MM.1S (cell line): Measurements from ENCODE around the gene ADAMTS6.

Source experiments
- DNase-seq: peaks from one replicate; pipeline ENCODE4 v3.0.0-alpha.2; 2015
- H2AFZ ChIP-seq: fragments of 300-600 bp; sonication (generic); 2 replicates; pipeline ENCODE4 v1.6.0; 2016; ENCODE audit warnings: antibody characterized with exemption, low read length
- H3F3A ChIP-seq: fragments of 300-600 bp; sonication (generic); 2 replicates; pipeline ENCODE4 v1.6.1; 2016; ENCODE audit warnings: mild to moderate bottlenecking, antibody characterized with exemption, low read length, moderate library complexity, mixed read lengths; ENCODE audit not compliant: insufficient read depth
- H3K27ac ChIP-seq: fragments of 300-600 bp; sonication (generic); 2 replicates; pipeline ENCODE4 v1.5.1; 2016; ENCODE audit warnings: mild to moderate bottlenecking, low read length
- H3K27me3 ChIP-seq: fragments of 300-600 bp; sonication (generic); replicated peaks from 2 replicates; pipeline ENCODE4 v1.6.0; 2016; ENCODE audit warnings: low read length; ENCODE audit not compliant: insufficient read depth
- H3K36me3 ChIP-seq: fragments of 300-600 bp; sonication (generic); replicated peaks from 2 replicates; pipeline ENCODE4 v1.6.1; 2016; ENCODE audit warnings: mild to moderate bottlenecking, low read length, mixed read lengths; ENCODE audit not compliant: insufficient read depth
- H3K4me1 ChIP-seq: fragments of 300-600 bp; sonication (generic); 2 replicates; pipeline ENCODE4 v1.6.1; 2016; ENCODE audit warnings: low read length, mixed read lengths
- H3K4me2 ChIP-seq: fragments of 300-600 bp; sonication (generic); 2 replicates; pipeline ENCODE4 v1.6.0; 2016; ENCODE audit warnings: low read depth, low read length
- H3K4me3 ChIP-seq: fragments of 300-600 bp; sonication (generic); 2 replicates; pipeline ENCODE4 v1.5.1; 2016; ENCODE audit warnings: low read length, mixed read lengths
- H3K79me2 ChIP-seq: fragments of 300-600 bp; sonication (generic); 2 replicates; pipeline ENCODE4 v1.6.1; 2016; ENCODE audit warnings: mixed run types, low read length, mixed read lengths
- H3K9ac ChIP-seq: fragments of 300-600 bp; sonication (generic); 2 replicates; pipeline ENCODE4 v1.6.1; 2016; ENCODE audit warnings: low read length, mixed read lengths
- H3K9me2 ChIP-seq: fragments of 300-600 bp; sonication (generic); replicated peaks from 2 replicates; pipeline ENCODE4 v1.6.1; 2016; ENCODE audit warnings: mild to moderate bottlenecking, low read length, mixed read lengths; ENCODE audit not compliant: insufficient read depth
- H3K9me3 ChIP-seq: fragments of 300-600 bp; sonication (generic); replicated peaks from 2 replicates; pipeline ENCODE4 v1.6.1; 2016; ENCODE audit warnings: mild to moderate bottlenecking, low read length, mixed read lengths; ENCODE audit not compliant: insufficient read depth
- H4K20me1 ChIP-seq: fragments of 300-600 bp; sonication (generic); 2 replicates; pipeline ENCODE4 v1.6.1; 2016; ENCODE audit warnings: mild to moderate bottlenecking, low read length, moderate library complexity, mixed read lengths; ENCODE audit not compliant: insufficient read depth
- EZH2 ChIP-seq: fragments of 300-600 bp; sonication (generic); optimal IDR thresholded peaks from 2 replicates; pipeline ENCODE3; 2017; ENCODE audit warnings: low read depth, mild to moderate bottlenecking, antibody characterized with exemption, low read length, mixed read lengths
- EZH2phosphoT487 ChIP-seq: fragments of 300-600 bp; sonication (generic); IDR thresholded peaks from 2 replicates; pipeline ENCODE4 v1.6.1; 2018; ENCODE audit warnings: antibody characterized with exemption, low read length
- TF ChIP-seq, protein P1 (sequence below): fragments of 300-600 bp; sonication (generic); IDR thresholded peaks from 2 replicates; pipeline ENCODE4 v1.5.1; 2016; ENCODE audit warnings: antibody characterized with exemption, low read length, mixed read lengths

Gene ADAMTS6

DNA sequence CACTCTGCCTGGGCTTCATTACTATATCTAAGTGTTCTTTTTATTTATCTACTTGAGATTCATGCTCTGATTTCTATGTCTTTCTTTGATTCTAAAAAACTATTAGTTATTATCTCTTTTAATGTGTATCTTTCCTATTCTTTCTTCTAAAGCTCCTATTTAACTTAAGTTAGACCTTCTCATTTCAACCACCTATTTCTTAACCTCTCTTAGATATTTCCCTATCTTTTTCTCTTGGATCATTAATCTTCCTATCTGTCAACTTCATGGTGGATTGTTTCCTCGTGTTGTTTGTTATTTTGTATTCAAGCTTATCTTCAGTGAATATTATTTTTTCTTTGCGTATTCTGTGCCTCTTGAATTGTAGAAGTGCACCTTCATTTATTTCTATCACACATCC lies 202.1 kb downstream of the ADAMTS6 start:
- no peak overlapping the region for H3K4me2 ChIP-seq
- H4K20me1 ChIP-seq, result no peaks in the 10 kb centered on the region

DNA sequence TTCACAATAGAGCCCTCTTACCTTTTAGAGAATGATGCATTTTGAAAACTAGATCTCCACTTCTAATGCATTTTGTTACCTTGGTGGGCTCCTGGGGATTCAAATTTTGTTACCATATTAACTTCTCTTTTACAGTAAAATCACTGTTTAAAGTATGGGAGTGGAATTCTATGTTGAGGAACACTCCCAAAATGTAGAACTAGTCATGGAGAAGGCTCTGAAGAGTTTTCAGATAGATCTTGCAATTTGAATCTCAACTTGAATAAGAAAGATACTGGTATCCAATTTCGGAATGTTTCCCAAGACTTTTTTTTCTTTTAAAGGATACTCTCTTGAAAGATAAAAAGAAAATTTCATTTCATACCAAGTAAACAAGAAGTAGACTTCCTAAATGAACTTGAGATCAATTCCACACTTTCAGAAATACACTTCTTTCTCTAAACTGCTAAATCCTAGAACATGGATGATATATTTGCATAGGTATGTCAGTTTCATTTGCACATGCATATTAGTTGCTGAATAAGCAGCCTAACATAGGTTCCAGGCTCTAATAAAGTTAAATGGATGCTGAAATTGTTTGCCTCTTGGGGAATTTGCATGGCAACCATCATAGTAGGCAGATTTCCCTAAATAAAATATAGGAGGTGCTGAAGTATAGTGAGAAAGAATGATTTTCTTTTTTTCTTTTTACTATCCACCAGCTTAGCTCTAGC lies 205.4 kb downstream of the ADAMTS6 start:
- H3F3A ChIP-seq, result no peaks in the 10 kb centered on the region
- H3K9me2 ChIP-seq, result no peaks in the 10 kb centered on the region
- no peak overlapping the region for H3K4me2 ChIP-seq
- no peak overlapping the region for H3K27ac ChIP-seq
- no peak overlapping the region for H2AFZ ChIP-seq
- H3K9me3 ChIP-seq, result no peaks in the 10 kb centered on the region
- H3K9ac ChIP-seq, result no peak overlapping the region
- H4K20me1 ChIP-seq, result no peaks in the 10 kb centered on the region
- no peaks in the 10 kb centered on the region for H3K4me1 ChIP-seq
- no peaks in the 10 kb centered on the region for H3K27me3 ChIP-seq
- no peak for TF ChIP-seq EZH2
- TF ChIP-seq, protein P1, sequence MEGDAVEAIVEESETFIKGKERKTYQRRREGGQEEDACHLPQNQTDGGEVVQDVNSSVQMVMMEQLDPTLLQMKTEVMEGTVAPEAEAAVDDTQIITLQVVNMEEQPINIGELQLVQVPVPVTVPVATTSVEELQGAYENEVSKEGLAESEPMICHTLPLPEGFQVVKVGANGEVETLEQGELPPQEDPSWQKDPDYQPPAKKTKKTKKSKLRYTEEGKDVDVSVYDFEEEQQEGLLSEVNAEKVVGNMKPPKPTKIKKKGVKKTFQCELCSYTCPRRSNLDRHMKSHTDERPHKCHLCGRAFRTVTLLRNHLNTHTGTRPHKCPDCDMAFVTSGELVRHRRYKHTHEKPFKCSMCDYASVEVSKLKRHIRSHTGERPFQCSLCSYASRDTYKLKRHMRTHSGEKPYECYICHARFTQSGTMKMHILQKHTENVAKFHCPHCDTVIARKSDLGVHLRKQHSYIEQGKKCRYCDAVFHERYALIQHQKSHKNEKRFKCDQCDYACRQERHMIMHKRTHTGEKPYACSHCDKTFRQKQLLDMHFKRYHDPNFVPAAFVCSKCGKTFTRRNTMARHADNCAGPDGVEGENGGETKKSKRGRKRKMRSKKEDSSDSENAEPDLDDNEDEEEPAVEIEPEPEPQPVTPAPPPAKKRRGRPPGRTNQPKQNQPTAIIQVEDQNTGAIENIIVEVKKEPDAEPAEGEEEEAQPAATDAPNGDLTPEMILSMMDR, result no peak
- TF ChIP-seq EZH2phosphoT487, result no peak
- no peak for DNase-seq
- no peaks in the 10 kb centered on the region for H3K79me2 ChIP-seq
- no peak overlapping the region for H3K4me3 ChIP-seq
- no peaks in the 10 kb centered on the region for H3K36me3 ChIP-seq

More for the DNA sequence above, 202.1 kb downstream of the ADAMTS6 start:
- TF ChIP-seq EZH2 (no peak), EZH2phosphoT487 (no peak)
- TF ChIP-seq, protein P1, result no peak
- no peak overlapping the region for H2AFZ ChIP-seq
- no peaks in the 10 kb centered on the region for H3F3A ChIP-seq
- H3K27ac ChIP-seq, result no peak overlapping the region
- no peaks in the 10 kb centered on the region for H3K79me2 ChIP-seq
- no peak overlapping the region for H3K4me3 ChIP-seq
- H3K9me3 ChIP-seq, result no peaks in the 10 kb centered on the region
- H3K9me2 ChIP-seq, result no peaks in the 10 kb centered on the region
- DNase-seq, result no peak
- H3K9ac ChIP-seq, result no peak overlapping the region
- H3K36me3 ChIP-seq, result no peaks in the 10 kb centered on the region
- no peaks in the 10 kb centered on the region for H3K27me3 ChIP-seq
- no peaks in the 10 kb centered on the region for H3K4me1 ChIP-seq

DNA sequence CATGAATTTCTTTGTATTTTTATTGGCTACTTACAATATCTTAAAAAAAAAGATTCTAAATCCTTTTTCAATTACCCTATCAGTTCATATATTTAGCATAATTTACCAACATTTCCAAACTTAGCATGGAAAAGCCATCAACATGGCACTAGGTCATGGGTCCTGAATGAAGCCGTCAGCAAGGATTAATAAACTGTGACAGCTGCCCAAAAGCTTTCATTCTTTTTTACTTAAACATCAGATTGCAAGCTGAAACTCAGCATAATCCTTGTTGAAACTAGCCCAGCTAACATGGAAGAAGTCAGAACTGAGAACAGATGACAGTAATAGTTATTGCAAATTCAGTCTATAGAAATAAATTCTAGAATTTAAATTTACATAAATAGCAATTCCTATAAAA lies 209.8 kb downstream of the ADAMTS6 start:
- H3K9ac ChIP-seq, result no peak overlapping the region
- no peaks in the 10 kb centered on the region for H3K27me3 ChIP-seq
- no peak overlapping the region for H3K4me3 ChIP-seq
- H3K79me2 ChIP-seq, result no peaks in the 10 kb centered on the region
- H3K9me3 ChIP-seq, result no peaks in the 10 kb centered on the region
- no peak overlapping the region for H2AFZ ChIP-seq
- DNase-seq, result no peak
- H3F3A ChIP-seq, result no peaks in the 10 kb centered on the region
- no peaks in the 10 kb centered on the region for H3K36me3 ChIP-seq
- no peaks in the 10 kb centered on the region for H3K4me1 ChIP-seq
- no peak overlapping the region for H3K27ac ChIP-seq
- H4K20me1 ChIP-seq, result no peaks in the 10 kb centered on the region
- no peak overlapping the region for H3K4me2 ChIP-seq
- TF ChIP-seq EZH2phosphoT487 (no peak), EZH2 (no peak)
- TF ChIP-seq, protein P1, result no peak
- no peaks in the 10 kb centered on the region for H3K9me2 ChIP-seq
